ENCODE measurements around the gene C10orf71. TPM values are rescaled to one million over a fixed set of nuclear protein-coding genes. Genes with fewer than 3 reads are reported as not detected.

Gene C10orf71
- total and polyA plus RNA-seq, 2 donors from 2014 or later = 0.28 TPM; not detected in 1

GRCh38 chr10:49311555-49312236, 12.7 kb downstream of the C10orf71 start:
- no peaks in the 10 kb centered on the region for H3K4me1 ChIP-seq (ENCODE audit: control insufficient read depth in 2 of 3, insufficient read depth in 2 of 3, low read depth in 1 of 3, low read length in 3 of 3)
- FAIRE-seq (no peak), DNase-seq (no peak)
- no peak overlapping the region for H3K4me3 ChIP-seq (ENCODE audit: low read length in 3 of 3)
- no peaks in the 10 kb centered on the region for H3K27me3 ChIP-seq (ENCODE audit: control insufficient read depth, insufficient read depth, low read length)
- peaks cover 0 to 10% (median 0%) of the 10 kb centered on the region in 3 donors for H3K9me3 ChIP-seq (ENCODE audit: control insufficient read depth in 2 of 3, insufficient read depth in 1 of 3, low read length in 3 of 3)
- no peak for TF ChIP-seq CTCF (IDR thresholded peaks at IDR 0.05; ENCODE audit: borderline replicate concordance, extremely low read depth, insufficient read depth)
- no peak overlapping the region for H3K27ac ChIP-seq (ENCODE audit: low read depth in 2 of 2, low read length in 2 of 2)
- H3K36me3 ChIP-seq (ENCODE audit: control insufficient read depth in 2 of 3, insufficient read depth in 3 of 3, low read length in 3 of 3) = no peaks in the 10 kb centered on the region
- no peak overlapping the region for H3K9ac ChIP-seq (ENCODE audit: low read length in 3 of 3)
- intact Hi-C loops (cut with DNase I) = no loop called here

- FAIRE-seq (no peak), DNase-seq (no peak)
- Histone ChIP-seq H3K27me3 (ENCODE audit: control insufficient read depth, insufficient read depth, low read length) (no peaks in the 10 kb centered on the region), H3K9me3 (ENCODE audit: control insufficient read depth in 2 of 3, insufficient read depth in 1 of 3, low read length in 3 of 3) (peaks cover 0 to 10% (median 0%) of the 10 kb centered on the region in 3 donors), H3K27ac (ENCODE audit: low read depth in 2 of 2, low read length in 2 of 2) (no peak overlapping the region), H3K9ac (ENCODE audit: low read length in 3 of 3) (no peak overlapping the region), H3K4me3 (ENCODE audit: low read length in 3 of 3) (no peak overlapping the region), H3K36me3 (ENCODE audit: control insufficient read depth in 2 of 3, insufficient read depth in 3 of 3, low read length in 3 of 3) (no peaks in the 10 kb centered on the region), H3K4me1 (ENCODE audit: control insufficient read depth in 2 of 3, insufficient read depth in 2 of 3, low read depth in 1 of 3, low read length in 3 of 3) (no peaks in the 10 kb centered on the region)
- TF ChIP-seq CTCF (IDR thresholded peaks at IDR 0.05; ENCODE audit: borderline replicate concordance, extremely low read depth, insufficient read depth) = no peak
- intact Hi-C loops (cut with DNase I) = no loop called here
Observed at GRCh38 chr10:49312246-49312869, 13.4 kb downstream of the C10orf71 start.

GRCh38 chr10:49313501-49314070, 14.6 kb downstream of the C10orf71 start:
- no peak overlapping the region for H3K4me3 ChIP-seq (ENCODE audit: low read length in 3 of 3)
- FAIRE-seq (no peak), DNase-seq (no peak)
- H3K36me3 ChIP-seq (ENCODE audit: control insufficient read depth in 2 of 3, insufficient read depth in 3 of 3, low read length in 3 of 3) = no peaks in the 10 kb centered on the region
- intact Hi-C loops (cut with DNase I) = no loop called here
- no peak for TF ChIP-seq CTCF (IDR thresholded peaks at IDR 0.05; ENCODE audit: borderline replicate concordance, extremely low read depth, insufficient read depth)
- H3K27ac ChIP-seq (ENCODE audit: low read depth in 2 of 2, low read length in 2 of 2) = no peak overlapping the region
- no peaks in the 10 kb centered on the region for H3K27me3 ChIP-seq (ENCODE audit: control insufficient read depth, insufficient read depth, low read length)
- H3K9me3 ChIP-seq (ENCODE audit: control insufficient read depth in 2 of 3, insufficient read depth in 1 of 3, low read length in 3 of 3) = peaks cover 0 to 8% (median 0%) of the 10 kb centered on the region in 3 donors
- no peak overlapping the region for H3K9ac ChIP-seq (ENCODE audit: low read length in 3 of 3)
- H3K4me1 ChIP-seq (ENCODE audit: control insufficient read depth in 2 of 3, insufficient read depth in 2 of 3, low read depth in 1 of 3, low read length in 3 of 3) = no peaks in the 10 kb centered on the region
